Measurements from ENCODE around the gene RNF214. TPM values are rescaled to one million over a fixed set of nuclear protein-coding genes. Genes with fewer than 3 reads are reported as not detected.

The RNF214 gene
- polyA plus RNA-seq, 1 donor (not counting 4 experiments of a cell fraction or from before 2014, with no cell fraction given): 11.8 TPM

DNA sequence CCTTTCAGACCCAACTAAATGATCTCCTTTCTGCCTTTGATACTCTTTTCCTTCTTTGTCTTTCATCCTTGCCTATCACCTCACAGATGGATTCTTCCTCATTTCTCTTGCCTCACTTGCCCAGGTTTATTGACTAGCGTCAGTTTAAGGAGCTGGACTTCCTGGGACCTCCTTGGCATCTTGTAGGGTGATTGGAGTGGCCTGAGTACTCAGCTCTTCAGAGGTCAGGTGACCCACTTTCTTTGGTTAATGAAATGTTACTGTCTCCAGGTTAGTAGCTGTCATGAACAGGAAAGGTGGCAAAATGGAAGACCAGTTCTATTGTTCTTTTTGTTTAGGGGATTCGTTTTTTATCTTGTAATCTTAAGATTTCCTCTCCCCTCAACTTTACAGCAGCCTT lies 54.1 kb downstream of the RNF214 start:
- peaks cover 3% of the 10 kb centered on the region for H3K4me1 ChIP-seq (ENCODE audit: control insufficient read depth, extremely low read depth, insufficient read depth, low read length)
- H3K27me3 ChIP-seq (ENCODE audit: control insufficient read depth, extremely low read depth, insufficient read depth, low read length): no peaks in the 10 kb centered on the region
- H4K20me1 ChIP-seq (ENCODE audit: control insufficient read depth, extremely low read depth, insufficient read depth, low read length): peaks cover 2% of the 10 kb centered on the region
- FAIRE-seq (no peak), DNase-seq (ENCODE audit: low read depth, low spot score) (no peak)
- no peak overlapping the region for H3K9ac ChIP-seq (ENCODE audit: control insufficient read depth, extremely low read depth, insufficient read depth, low read length)
- TF ChIP-seq, protein P1, sequence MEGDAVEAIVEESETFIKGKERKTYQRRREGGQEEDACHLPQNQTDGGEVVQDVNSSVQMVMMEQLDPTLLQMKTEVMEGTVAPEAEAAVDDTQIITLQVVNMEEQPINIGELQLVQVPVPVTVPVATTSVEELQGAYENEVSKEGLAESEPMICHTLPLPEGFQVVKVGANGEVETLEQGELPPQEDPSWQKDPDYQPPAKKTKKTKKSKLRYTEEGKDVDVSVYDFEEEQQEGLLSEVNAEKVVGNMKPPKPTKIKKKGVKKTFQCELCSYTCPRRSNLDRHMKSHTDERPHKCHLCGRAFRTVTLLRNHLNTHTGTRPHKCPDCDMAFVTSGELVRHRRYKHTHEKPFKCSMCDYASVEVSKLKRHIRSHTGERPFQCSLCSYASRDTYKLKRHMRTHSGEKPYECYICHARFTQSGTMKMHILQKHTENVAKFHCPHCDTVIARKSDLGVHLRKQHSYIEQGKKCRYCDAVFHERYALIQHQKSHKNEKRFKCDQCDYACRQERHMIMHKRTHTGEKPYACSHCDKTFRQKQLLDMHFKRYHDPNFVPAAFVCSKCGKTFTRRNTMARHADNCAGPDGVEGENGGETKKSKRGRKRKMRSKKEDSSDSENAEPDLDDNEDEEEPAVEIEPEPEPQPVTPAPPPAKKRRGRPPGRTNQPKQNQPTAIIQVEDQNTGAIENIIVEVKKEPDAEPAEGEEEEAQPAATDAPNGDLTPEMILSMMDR (optimal IDR thresholded peaks at IDR 0.05 in 1 of 3, IDR thresholded peaks at IDR 0.05 in 1 of 3, conservative IDR thresholded peaks at IDR 0.05 in 1 of 3; ENCODE audit: extremely low read depth in 1 of 3, insufficient read depth in 2 of 3, low read length in 3 of 3): no peak
- no peak for TF ChIP-seq EZH2 (IDR thresholded peaks at IDR 0.05; ENCODE audit: low read length)
- no peak overlapping the region for H3K4me3 ChIP-seq (ENCODE audit: control insufficient read depth in 2 of 3, extremely low read depth in 1 of 3, insufficient read depth in 2 of 3, low read depth in 1 of 3, low read length in 3 of 3)
- H2AFZ ChIP-seq (ENCODE audit: control insufficient read depth, low read length): no peak overlapping the region
- no peaks in the 10 kb centered on the region for H3K9me3 ChIP-seq (ENCODE audit: control insufficient read depth, low read depth, low read length)
- no peak overlapping the region for H3K4me2 ChIP-seq (ENCODE audit: control insufficient read depth, extremely low read depth, insufficient read depth, low read depth, low read length)
- H3K79me2 ChIP-seq (ENCODE audit: control insufficient read depth, insufficient read depth, low read length): no peaks in the 10 kb centered on the region
- dilution Hi-C loops (cut with MboI; ENCODE audit: extremely low pct_ligation_motif_present, low sequenced_read_pairs): loop anchor here (5.0 kb wide), 1 partner anchor 44 kb away; no protein-coding TSS in a partner anchor
- H3K36me3 ChIP-seq (ENCODE audit: control insufficient read depth in 2 of 2, extremely low read depth in 1 of 2, insufficient read depth in 2 of 2, low read length in 2 of 2): peaks cover 16 to 22% of the 10 kb centered on the region in 2 experiments
- no peaks in the 10 kb centered on the region for H3K9me1 ChIP-seq (ENCODE audit: control insufficient read depth, extremely low read depth, insufficient read depth, low read length)
- no peak overlapping the region for H3K27ac ChIP-seq (ENCODE audit: control insufficient read depth, insufficient read depth, low read length)

DNA sequence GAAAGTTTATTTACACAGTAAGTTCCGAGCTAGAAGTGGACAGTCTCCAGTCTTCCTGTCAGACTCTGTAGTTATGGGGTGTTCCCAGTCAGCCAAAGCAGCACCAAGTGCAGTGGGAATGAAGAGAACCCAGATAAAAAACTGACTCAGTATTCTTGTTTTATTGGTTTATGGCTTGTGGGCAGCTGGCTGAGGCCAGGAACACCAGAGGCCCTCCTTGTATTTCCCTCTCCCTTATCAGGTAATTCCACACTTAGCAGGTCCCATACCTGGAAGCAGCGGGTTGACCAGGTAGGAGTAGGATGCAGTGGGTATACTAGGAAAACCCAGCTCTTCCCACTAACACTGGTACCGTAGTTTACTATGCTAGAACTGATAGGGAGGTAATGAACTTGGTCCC lies 55.2 kb downstream of the RNF214 start:
- Histone ChIP-seq H3K79me2 (ENCODE audit: control insufficient read depth, insufficient read depth, low read length) (no peaks in the 10 kb centered on the region), H3K4me1 (ENCODE audit: control insufficient read depth, extremely low read depth, insufficient read depth, low read length) (no peaks in the 10 kb centered on the region), H3K9ac (ENCODE audit: control insufficient read depth, extremely low read depth, insufficient read depth, low read length) (no peak overlapping the region), H2AFZ (ENCODE audit: control insufficient read depth, low read length) (no peak overlapping the region), H3K4me2 (ENCODE audit: control insufficient read depth, extremely low read depth, insufficient read depth, low read depth, low read length) (no peak overlapping the region), H3K36me3 (ENCODE audit: control insufficient read depth in 2 of 2, extremely low read depth in 1 of 2, insufficient read depth in 2 of 2, low read length in 2 of 2) (peaks cover 15 to 19% of the 10 kb centered on the region in 2 experiments), H3K4me3 (ENCODE audit: control insufficient read depth in 2 of 3, extremely low read depth in 1 of 3, insufficient read depth in 2 of 3, low read depth in 1 of 3, low read length in 3 of 3) (no peak overlapping the region), H3K9me1 (ENCODE audit: control insufficient read depth, extremely low read depth, insufficient read depth, low read length) (no peaks in the 10 kb centered on the region), H4K20me1 (ENCODE audit: control insufficient read depth, extremely low read depth, insufficient read depth, low read length) (no peaks in the 10 kb centered on the region), H3K27me3 (ENCODE audit: control insufficient read depth, extremely low read depth, insufficient read depth, low read length) (no peaks in the 10 kb centered on the region), H3K9me3 (ENCODE audit: control insufficient read depth, low read depth, low read length) (no peaks in the 10 kb centered on the region), H3K27ac (ENCODE audit: control insufficient read depth, insufficient read depth, low read length) (no peak overlapping the region)
- DNase-seq (ENCODE audit: low read depth, low spot score): no peak
- no peak for TF ChIP-seq EZH2 (IDR thresholded peaks at IDR 0.05; ENCODE audit: low read length)
- TF ChIP-seq, protein P1 (optimal IDR thresholded peaks at IDR 0.05 in 1 of 3, IDR thresholded peaks at IDR 0.05 in 1 of 3, conservative IDR thresholded peaks at IDR 0.05 in 1 of 3; ENCODE audit: extremely low read depth in 1 of 3, insufficient read depth in 2 of 3, low read length in 3 of 3): no peak
- no peak for FAIRE-seq
- dilution Hi-C loops (cut with MboI; ENCODE audit: extremely low pct_ligation_motif_present, low sequenced_read_pairs): loop anchor here (5.0 kb wide), 1 partner anchor 45 kb away; no protein-coding TSS in a partner anchor

Measured in keratinocyte (primary cell).